Stomach smooth muscle (tissue), 2 donors: ENCODE measurements around the gene CSF2RB.

Experiments
- H3K27ac ChIP-seq: one replicate; pipeline ENCODE4 v1.7.0; 2013; ENCODE audit warnings: mild to moderate bottlenecking, low read length, inconsistent platforms
- H3K27me3 ChIP-seq, 2 donors: one replicate each; pipeline ENCODE4 v1.7.0; 2013; ENCODE audit warnings: low read length in 2 of 2; ENCODE audit not compliant: insufficient read depth in 2 of 2, control insufficient read depth in 1 of 2
- H3K36me3 ChIP-seq, 2 donors: one replicate each; pipeline ENCODE4 v1.7.0; 2013; ENCODE audit warnings: low read length in 2 of 2; ENCODE audit not compliant: control insufficient read depth in 2 of 2, insufficient read depth in 2 of 2
- H3K4me1 ChIP-seq: one replicate; pipeline ENCODE4 v1.7.0; 2013; ENCODE audit warnings: low read length; ENCODE audit not compliant: control insufficient read depth, insufficient read depth
- H3K4me3 ChIP-seq, 2 donors: one replicate each; pipeline ENCODE4 v1.7.0; 2013; ENCODE audit warnings: low read length in 2 of 2
- H3K9ac ChIP-seq, 2 donors: one replicate each; pipeline ENCODE4 v1.7.0; 2013; ENCODE audit warnings: low read length in 2 of 2, mild to moderate bottlenecking in 1 of 2
- H3K9me3 ChIP-seq, 2 donors: one replicate each; pipeline ENCODE4 v1.7.0; 2013; ENCODE audit warnings: low read length in 2 of 2; ENCODE audit not compliant: control insufficient read depth in 2 of 2
- donor health status: healthy.
- donor health status: Pancreatic carcinoma.

The CSF2RB gene

GRCh38 chr22:36873614-36874308 is 39.7 kb upstream of the CSF2RB start:
- H3K36me3 ChIP-seq: no peaks in the 10 kb centered on the region
- no peak overlapping the region for H3K9ac ChIP-seq
- no peak overlapping the region for H3K27ac ChIP-seq
- H3K4me1 ChIP-seq: peaks cover 4% of the 10 kb centered on the region
- H3K4me3 ChIP-seq: no peak overlapping the region
- H3K9me3 ChIP-seq: no peaks in the 10 kb centered on the region
- peaks cover 11% of the 10 kb centered on the region in 2 donors for H3K27me3 ChIP-seq

GRCh38 chr22:36874309-36874696 is 39.1 kb upstream of the CSF2RB start:
- H3K27ac ChIP-seq: no peak overlapping the region
- H3K4me1 ChIP-seq: peaks cover 4% of the 10 kb centered on the region
- no peak overlapping the region for H3K9ac ChIP-seq
- H3K4me3 ChIP-seq: no peak overlapping the region
- H3K36me3 ChIP-seq: no peaks in the 10 kb centered on the region
- peaks cover 9 to 12% of the 10 kb centered on the region in 2 donors for H3K27me3 ChIP-seq
- H3K9me3 ChIP-seq: no peaks in the 10 kb centered on the region

- no peak overlapping the region for H3K9ac ChIP-seq
Observed at GRCh38 chr22:36874736-36875135, 38.7 kb upstream of the CSF2RB start.

GRCh38 chr22:36875741-36876140 is 37.7 kb upstream of the CSF2RB start:
- no peak overlapping the region for H3K4me3 ChIP-seq
- peaks cover 4% of the 10 kb centered on the region for H3K4me1 ChIP-seq
- no peaks in the 10 kb centered on the region for H3K36me3 ChIP-seq
- H3K27me3 ChIP-seq: peaks cover 4 to 6% of the 10 kb centered on the region in 2 donors
- no peak overlapping the region for H3K9ac ChIP-seq
- peaks cover under 1 to 3% of the 10 kb centered on the region in 2 donors for H3K9me3 ChIP-seq
- H3K27ac ChIP-seq: no peak overlapping the region

More at GRCh38 chr22:36874736-36875135, 38.7 kb upstream of the CSF2RB start:
- Histone ChIP-seq H3K4me3 (no peak overlapping the region), H3K9me3 (no peaks in the 10 kb centered on the region), H3K27me3 (peaks cover 7 to 8% of the 10 kb centered on the region in 2 donors), H3K27ac (no peak overlapping the region), H3K4me1 (peaks cover 4% of the 10 kb centered on the region), H3K36me3 (no peaks in the 10 kb centered on the region)

- Histone ChIP-seq H3K9ac (no peak overlapping the region), H3K27me3 (peaks cover 3 to 5% of the 10 kb centered on the region in 2 donors), H3K36me3 (no peaks in the 10 kb centered on the region), H3K9me3 (peaks cover 6 to 17% of the 10 kb centered on the region in 2 donors), H3K4me1 (no peaks in the 10 kb centered on the region), H3K27ac (no peak overlapping the region), H3K4me3 (no peak overlapping the region)
Observed at GRCh38 chr22:36879775-36880174, 33.7 kb upstream of the CSF2RB start.

- no peaks in the 10 kb centered on the region for H3K36me3 ChIP-seq
Observed at GRCh38 chr22:36881504-36882245, 31.8 kb upstream of the CSF2RB start.

GRCh38 chr22:36884349-36885158 is 28.9 kb upstream of the CSF2RB start:
- H3K9ac ChIP-seq: no peak overlapping the region
- no peaks in the 10 kb centered on the region for H3K36me3 ChIP-seq
- peaks cover 6 to 17% of the 10 kb centered on the region in 2 donors for H3K9me3 ChIP-seq
- no peaks in the 10 kb centered on the region for H3K4me1 ChIP-seq
- H3K27me3 ChIP-seq: peaks cover 0 to 5% of the 10 kb centered on the region in 2 donors
- no peak overlapping the region for H3K27ac ChIP-seq
- H3K4me3 ChIP-seq: no peak overlapping the region

More at GRCh38 chr22:36881504-36882245, 31.8 kb upstream of the CSF2RB start:
- no peak overlapping the region for H3K9ac ChIP-seq
- peaks cover 6 to 17% of the 10 kb centered on the region in 2 donors for H3K9me3 ChIP-seq
- peaks cover 3 to 10% of the 10 kb centered on the region in 2 donors for H3K27me3 ChIP-seq
- no peak overlapping the region for H3K27ac ChIP-seq
- H3K4me3 ChIP-seq: no peak overlapping the region
- no peaks in the 10 kb centered on the region for H3K4me1 ChIP-seq

GRCh38 chr22:36885474-36885873 is 28.0 kb upstream of the CSF2RB start:
- H3K9me3 ChIP-seq: peaks cover 5 to 17% of the 10 kb centered on the region in 2 donors
- H3K27ac ChIP-seq: no peak overlapping the region
- H3K4me3 ChIP-seq: no peak overlapping the region

GRCh38 chr22:36886016-36886415 is 27.4 kb upstream of the CSF2RB start:
- H3K27me3 ChIP-seq: peaks cover 0 to 5% of the 10 kb centered on the region in 2 donors
- H3K9me3 ChIP-seq: peaks cover 3 to 13% of the 10 kb centered on the region in 2 donors
- no peak overlapping the region for H3K9ac ChIP-seq
- no peaks in the 10 kb centered on the region for H3K36me3 ChIP-seq
- no peak overlapping the region for H3K4me3 ChIP-seq
- no peak overlapping the region for H3K27ac ChIP-seq
- no peaks in the 10 kb centered on the region for H3K4me1 ChIP-seq

More at GRCh38 chr22:36885474-36885873, 28.0 kb upstream of the CSF2RB start:
- Histone ChIP-seq H3K9ac (no peak overlapping the region), H3K4me1 (no peaks in the 10 kb centered on the region), H3K36me3 (no peaks in the 10 kb centered on the region), H3K27me3 (peaks cover 0 to 5% of the 10 kb centered on the region in 2 donors)

- Histone ChIP-seq H3K36me3 (no peaks in the 10 kb centered on the region), H3K9me3 (peaks cover 0 to 4% of the 10 kb centered on the region in 2 donors), H3K4me1 (no peaks in the 10 kb centered on the region), H3K9ac (no peak overlapping the region), H3K27me3 (peaks cover 0 to 5% of the 10 kb centered on the region in 2 donors), H3K4me3 (no peak overlapping the region), H3K27ac (no peak overlapping the region)
Observed at GRCh38 chr22:36887162-36887561, 26.3 kb upstream of the CSF2RB start.
